ENCODE data around the gene RFX7.

- TF ChIP-seq EZH2 (IDR thresholded peaks at IDR 0.05; ENCODE audit: insufficient read depth, poor library complexity, severe bottlenecking) (no peak), EZH2phosphoT487 (IDR thresholded peaks at IDR 0.05; ENCODE audit: insufficient read depth, low read depth) (no peak)
Observed at GRCh38 chr15:56273724-56274123, 30.0 kb upstream of the RFX7 start.
